Glutamatergic neuron (in vitro differentiated cells): ENCODE measurements around the gene CNN3. TPM values are rescaled to one million over a fixed set of nuclear protein-coding genes. Genes with fewer than 3 reads are reported as not detected.

Source experiments
- DNase-seq: peaks from one replicate; pipeline ENCODE4 v3.0.0; 2022
- H3K27ac Mint-ChIP-seq: one replicate; pipeline ENCODE4 v1.8.0; 2020; ENCODE audit warnings: mild to moderate bottlenecking, mixed read lengths, inconsistent platforms; ENCODE audit not compliant: unreplicated experiment
- H3K27me3 Mint-ChIP-seq: one replicate; pipeline ENCODE4 v1.8.0; 2020; ENCODE audit warnings: mild to moderate bottlenecking, moderate library complexity, mixed read lengths, inconsistent platforms; ENCODE audit not compliant: unreplicated experiment
- H3K36me3 Mint-ChIP-seq: one replicate; pipeline ENCODE4 v1.8.0; 2020; ENCODE audit warnings: mild to moderate bottlenecking, mixed read lengths, inconsistent platforms; ENCODE audit not compliant: unreplicated experiment
- H3K4me1 Mint-ChIP-seq: one replicate; pipeline ENCODE4 v1.8.0; 2020; ENCODE audit warnings: mild to moderate bottlenecking, low read depth, mixed read lengths, inconsistent platforms; ENCODE audit not compliant: unreplicated experiment
- H3K4me3 Mint-ChIP-seq: one replicate; pipeline ENCODE4 v1.8.0; 2020; ENCODE audit warnings: mild to moderate bottlenecking, mixed read lengths, inconsistent platforms; ENCODE audit not compliant: unreplicated experiment
- H3K9me3 Mint-ChIP-seq: one replicate; pipeline ENCODE4 v1.8.0; 2020; ENCODE audit warnings: mild to moderate bottlenecking, moderate library complexity, mixed read lengths, inconsistent platforms; ENCODE audit not compliant: unreplicated experiment
- total RNA-seq: library from RNA; stranded (reverse); fragmentation: NEBNext Ultra II Directional; extraction: Animal tissue kit (Norgen Biotek cat#: 25700); gene quantifications from one replicate; pipeline ENCODE4 v1.2.1, GENCODE V29; 2021; ENCODE audit not compliant: unreplicated experiment
- TF ChIP-seq, protein P1 (sequence below): fragments of 200-600 bp; sonication (generic); IDR thresholded peaks from one replicate; pipeline ENCODE4 v1.5.0; 2021; ENCODE audit not compliant: partially characterized antibody, unreplicated experiment

The CNN3 gene
- total RNA-seq, 1 donor from 2014 or later, result 383 TPM

- H3K9me3 Mint-ChIP-seq, result no peaks in the 10 kb centered on the region
- peaks cover 3% of the 10 kb centered on the region for H3K4me1 Mint-ChIP-seq
- no peaks in the 10 kb centered on the region for H3K36me3 Mint-ChIP-seq
- TF ChIP-seq, protein P1, sequence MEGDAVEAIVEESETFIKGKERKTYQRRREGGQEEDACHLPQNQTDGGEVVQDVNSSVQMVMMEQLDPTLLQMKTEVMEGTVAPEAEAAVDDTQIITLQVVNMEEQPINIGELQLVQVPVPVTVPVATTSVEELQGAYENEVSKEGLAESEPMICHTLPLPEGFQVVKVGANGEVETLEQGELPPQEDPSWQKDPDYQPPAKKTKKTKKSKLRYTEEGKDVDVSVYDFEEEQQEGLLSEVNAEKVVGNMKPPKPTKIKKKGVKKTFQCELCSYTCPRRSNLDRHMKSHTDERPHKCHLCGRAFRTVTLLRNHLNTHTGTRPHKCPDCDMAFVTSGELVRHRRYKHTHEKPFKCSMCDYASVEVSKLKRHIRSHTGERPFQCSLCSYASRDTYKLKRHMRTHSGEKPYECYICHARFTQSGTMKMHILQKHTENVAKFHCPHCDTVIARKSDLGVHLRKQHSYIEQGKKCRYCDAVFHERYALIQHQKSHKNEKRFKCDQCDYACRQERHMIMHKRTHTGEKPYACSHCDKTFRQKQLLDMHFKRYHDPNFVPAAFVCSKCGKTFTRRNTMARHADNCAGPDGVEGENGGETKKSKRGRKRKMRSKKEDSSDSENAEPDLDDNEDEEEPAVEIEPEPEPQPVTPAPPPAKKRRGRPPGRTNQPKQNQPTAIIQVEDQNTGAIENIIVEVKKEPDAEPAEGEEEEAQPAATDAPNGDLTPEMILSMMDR, result no peak
- H3K27me3 Mint-ChIP-seq, result no peaks in the 10 kb centered on the region
- no peak overlapping the region for H3K27ac Mint-ChIP-seq
- H3K4me3 Mint-ChIP-seq, result no peak overlapping the region
- no peak for DNase-seq
Observed at GRCh38 chr1:94970783-94971182, 43.9 kb upstream of the CNN3 start.

DNA sequence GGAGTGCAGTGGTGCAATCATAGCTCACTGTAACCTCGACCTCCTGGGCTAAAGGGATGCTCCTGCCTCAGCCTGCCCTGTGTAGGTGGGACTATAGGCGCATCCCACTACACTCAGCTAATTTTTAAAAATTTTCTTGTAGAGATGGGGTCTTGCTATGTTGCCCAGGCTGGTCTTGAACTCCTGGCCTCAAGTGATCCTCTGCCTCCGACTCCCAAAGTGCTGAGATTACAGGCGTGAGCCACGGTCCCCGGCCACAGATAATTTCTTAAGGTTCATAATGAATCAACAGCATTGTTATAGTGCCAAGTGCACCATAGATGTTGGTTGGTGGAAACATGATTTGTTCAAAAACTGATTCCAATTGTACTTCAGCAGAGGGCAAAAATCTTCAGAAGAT is 42.2 kb upstream of the CNN3 start:
- H3K9me3 Mint-ChIP-seq, result no peaks in the 10 kb centered on the region
- TF ChIP-seq, protein P1, result no peak
- no peaks in the 10 kb centered on the region for H3K27me3 Mint-ChIP-seq
- no peak for DNase-seq
- H3K27ac Mint-ChIP-seq, result no peak overlapping the region
- H3K4me3 Mint-ChIP-seq, result no peak overlapping the region
- peaks cover 3% of the 10 kb centered on the region for H3K4me1 Mint-ChIP-seq
- no peaks in the 10 kb centered on the region for H3K36me3 Mint-ChIP-seq

DNA sequence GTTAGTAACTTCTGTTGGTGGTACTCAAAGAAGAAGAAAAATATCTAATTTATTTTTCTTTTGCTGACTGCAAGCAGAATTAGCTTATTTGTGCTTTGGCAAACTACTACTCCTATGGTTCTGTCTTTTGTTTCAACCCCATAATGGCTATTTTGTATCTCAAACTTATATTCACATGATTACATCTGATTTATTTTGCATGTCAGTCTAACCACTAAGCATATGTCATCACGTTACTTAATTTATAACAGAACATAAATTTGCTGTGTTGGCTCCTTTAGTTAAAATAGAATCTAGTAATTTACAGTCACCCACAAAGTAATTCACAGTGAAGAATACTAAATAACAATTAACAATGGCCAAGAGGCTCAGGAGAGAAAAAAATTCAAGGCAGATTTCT is 39.1 kb upstream of the CNN3 start:
- peaks cover 19% of the 10 kb centered on the region for H3K4me1 Mint-ChIP-seq
- H3K9me3 Mint-ChIP-seq, result peaks cover 6% of the 10 kb centered on the region
- H3K27ac Mint-ChIP-seq, result no peak overlapping the region
- DNase-seq, result no peak
- TF ChIP-seq, protein P1, result no peak
- H3K4me3 Mint-ChIP-seq, result no peak overlapping the region
- H3K36me3 Mint-ChIP-seq, result no peaks in the 10 kb centered on the region
- H3K27me3 Mint-ChIP-seq, result no peaks in the 10 kb centered on the region

- TF ChIP-seq, protein P1, result no peak
- Mint-ChIP-seq H3K27ac (no peak overlapping the region), H3K4me3 (no peak overlapping the region), H3K9me3 (peaks cover 10% of the 10 kb centered on the region), H3K36me3 (no peaks in the 10 kb centered on the region), H3K27me3 (peaks cover 1% of the 10 kb centered on the region), H3K4me1 (peaks cover 23% of the 10 kb centered on the region)
- no peak for DNase-seq
Observed at GRCh38 chr1:94963864-94964263, 37.0 kb upstream of the CNN3 start.

- H3K27ac Mint-ChIP-seq, result peak overlapping the region; percentile 92
- peaks cover 10% of the 10 kb centered on the region for H3K9me3 Mint-ChIP-seq
- DNase-seq, result no peak
- peak overlapping the region; percentile 58 for H3K4me3 Mint-ChIP-seq
- H3K27me3 Mint-ChIP-seq, result peaks cover 1% of the 10 kb centered on the region
- TF ChIP-seq, protein P1, result no peak
- no peaks in the 10 kb centered on the region for H3K36me3 Mint-ChIP-seq
- peaks cover 23% of the 10 kb centered on the region for H3K4me1 Mint-ChIP-seq
Observed at GRCh38 chr1:94962409-94963265, 35.7 kb upstream of the CNN3 start.
